Cerebellar nuclear complex (tissue), 1 donor: Measurements from ENCODE around the gene XKR3.
"Not testable (repeated sequence)": the region's sequence is repeated elsewhere in the genome, so short reads cannot be mapped to it uniquely, and the experiment has no call there.

Experiments
- DNase-seq, 2 experiments: peaks; one replicate each; lab custom pipeline; 2025; lab: John Stamatoyannopoulos, UW

The XKR3 gene

GRCh38 chr22:16747266-16748159 lies 77.7 kb downstream of the XKR3 start:
- DNase-seq, result not testable (repeated sequence)

- not testable (repeated sequence) for DNase-seq
These were observed 90.9 kb downstream of the XKR3 start for GRCh38 chr22:16734271-16734670.
